ENCODE results near the gene ADAM20. TPM values are rescaled to one million over a fixed set of nuclear protein-coding genes. Genes with fewer than 3 reads are reported as not detected.
"Not testable (repeated sequence)": the region's sequence is repeated elsewhere in the genome, so short reads cannot be mapped to it uniquely, and the experiment has no call there.

Gene ADAM20
- polyA plus RNA-seq, 4 donors = 0.03 to 0.09 TPM; not detected in 2

DNA sequence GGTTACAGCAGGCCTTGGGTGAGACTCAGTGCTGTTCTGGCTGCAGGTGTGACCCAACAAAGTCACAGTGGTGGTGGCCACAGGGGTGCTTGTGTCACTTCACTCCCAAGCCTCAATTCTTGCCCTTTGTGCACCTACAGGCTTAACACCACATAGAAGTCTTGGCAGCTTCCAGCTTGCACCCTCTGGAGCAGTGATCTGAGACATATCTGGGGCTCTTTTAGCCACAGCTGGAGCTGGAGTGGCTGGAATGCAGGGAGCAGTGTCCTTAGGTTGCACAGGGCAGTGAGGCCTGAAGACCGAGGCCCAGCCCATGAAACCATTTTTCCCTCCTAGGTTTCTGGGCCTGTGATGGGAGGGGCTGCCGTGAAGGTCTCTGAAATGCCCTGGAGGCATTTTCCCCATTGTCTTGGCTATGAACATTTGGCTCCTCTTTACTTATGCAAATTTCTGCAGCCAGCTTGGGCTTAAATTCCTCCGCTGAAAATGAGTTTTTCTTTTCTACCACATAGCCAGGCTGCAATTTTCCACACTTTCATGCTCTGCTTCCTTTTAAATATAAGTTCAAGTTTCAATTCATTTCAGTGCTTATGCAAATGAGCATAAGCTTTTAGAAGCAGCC is 45.1 kb downstream of the ADAM20 start:
- FAIRE-seq = no peak
- Histone ChIP-seq H3K4me1 (ENCODE audit: control insufficient read depth in 3 of 3, insufficient read depth in 2 of 3, low read depth in 1 of 3, low read length in 2 of 3) (no peaks in the 10 kb centered on the region), H3K9me3 (ENCODE audit: control insufficient read depth in 2 of 2, insufficient read depth in 1 of 2, low read depth in 1 of 2, low read length in 1 of 2) (peaks cover 2 to 28% of the 10 kb centered on the region in 2 donors), H3K27me3 (ENCODE audit: control insufficient read depth in 3 of 3, insufficient read depth in 3 of 3, low read length in 3 of 3) (no peaks in the 10 kb centered on the region), H3K36me3 (ENCODE audit: control insufficient read depth in 3 of 3, insufficient read depth in 2 of 3, low read depth in 1 of 3, low read length in 3 of 3) (no peaks in the 10 kb centered on the region), H3K27ac (ENCODE audit: low read depth in 1 of 3, low read length in 2 of 3) (no peak overlapping the region), H3K4me3 (ENCODE audit: low read depth in 1 of 3, low read length in 3 of 3) (no peak overlapping the region)
- 71 to 84% (median 83%) methylated on average over 3 of the region's 3 CpGs for WGBS, 3 donors
- no peak for DNase-seq

GRCh38 chr14:70477356-70478105 is 57.3 kb downstream of the ADAM20 start:
- not testable (repeated sequence) for H3K27me3 ChIP-seq (ENCODE audit: control insufficient read depth in 3 of 3, insufficient read depth in 3 of 3, low read length in 3 of 3); H3K4me3 ChIP-seq (ENCODE audit: low read depth in 1 of 3, low read length in 3 of 3); DNase-seq; H3K27ac ChIP-seq (ENCODE audit: low read depth in 1 of 3, low read length in 2 of 3); H3K36me3 ChIP-seq (ENCODE audit: control insufficient read depth in 3 of 3, insufficient read depth in 2 of 3, low read depth in 1 of 3, low read length in 3 of 3); FAIRE-seq; H3K4me1 ChIP-seq (ENCODE audit: control insufficient read depth in 3 of 3, insufficient read depth in 2 of 3, low read depth in 1 of 3, low read length in 2 of 3); H3K9me3 ChIP-seq (ENCODE audit: control insufficient read depth in 2 of 2, insufficient read depth in 1 of 2, low read depth in 1 of 2, low read length in 1 of 2)
- 95 to 96% (median 95%) methylated on average over 40 to 57 of the region's 57 CpGs for WGBS, 3 donors

GRCh38 chr14:70475459-70475858 is 59.3 kb downstream of the ADAM20 start:
- not testable (repeated sequence) for H3K4me3 ChIP-seq (ENCODE audit: low read depth in 1 of 3, low read length in 3 of 3); H3K9me3 ChIP-seq (ENCODE audit: control insufficient read depth in 2 of 2, insufficient read depth in 1 of 2, low read depth in 1 of 2, low read length in 1 of 2); DNase-seq; H3K27ac ChIP-seq (ENCODE audit: low read depth in 1 of 3, low read length in 2 of 3); H3K36me3 ChIP-seq (ENCODE audit: control insufficient read depth in 3 of 3, insufficient read depth in 2 of 3, low read depth in 1 of 3, low read length in 3 of 3); H3K27me3 ChIP-seq (ENCODE audit: control insufficient read depth in 3 of 3, insufficient read depth in 3 of 3, low read length in 3 of 3); FAIRE-seq; H3K4me1 ChIP-seq (ENCODE audit: control insufficient read depth in 3 of 3, insufficient read depth in 2 of 3, low read depth in 1 of 3, low read length in 2 of 3)
- WGBS, 3 donors = 89 to 96% (median 90%) methylated on average over 10 to 13 of the region's 13 CpGs

DNA sequence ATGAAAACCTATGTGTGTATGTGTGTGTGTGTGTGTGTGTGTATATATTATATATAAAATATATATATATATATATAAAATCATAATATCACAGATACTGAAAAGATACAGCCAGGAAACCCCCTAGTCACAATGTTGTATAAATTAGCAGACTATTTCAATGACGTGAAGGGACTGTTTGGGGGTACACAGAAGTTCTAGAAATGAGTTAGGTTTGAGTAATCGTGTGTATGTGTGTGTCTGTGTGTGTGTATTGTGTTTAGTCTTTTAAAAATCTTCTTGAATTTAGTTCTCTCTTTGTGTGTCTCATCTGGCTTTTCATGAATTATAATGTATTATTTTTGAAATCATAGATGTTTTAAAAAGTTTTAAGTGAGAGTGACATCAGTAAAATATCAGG is 61.0 kb downstream of the ADAM20 start:
- H3K27ac ChIP-seq (ENCODE audit: low read depth in 1 of 3, low read length in 2 of 3) = no peak overlapping the region
- DNase-seq (no peak), FAIRE-seq (no peak)
- H3K36me3 ChIP-seq (ENCODE audit: control insufficient read depth in 3 of 3, insufficient read depth in 2 of 3, low read depth in 1 of 3, low read length in 3 of 3) = no peaks in the 10 kb centered on the region
- 71 to 77% (median 76%) methylated on average over 2 of the region's 2 CpGs for WGBS, 3 donors
- H3K9me3 ChIP-seq (ENCODE audit: control insufficient read depth in 2 of 2, insufficient read depth in 1 of 2, low read depth in 1 of 2, low read length in 1 of 2) = peaks cover 0 to 3% of the 10 kb centered on the region in 2 donors
- H3K4me3 ChIP-seq (ENCODE audit: low read depth in 1 of 3, low read length in 3 of 3) = no peak overlapping the region
- no peaks in the 10 kb centered on the region for H3K4me1 ChIP-seq (ENCODE audit: control insufficient read depth in 3 of 3, insufficient read depth in 2 of 3, low read depth in 1 of 3, low read length in 2 of 3)
- no peaks in the 10 kb centered on the region for H3K27me3 ChIP-seq (ENCODE audit: control insufficient read depth in 3 of 3, insufficient read depth in 3 of 3, low read length in 3 of 3)

Other genes with a start within 250 kb of the ADAM20 start
- 10 to 100 TPM; 56.7 to 75.1 (median 72.1) TPM for gene COX16, start 175.3 kb downstream of the ADAM20 start, polyA plus RNA-seq
- 10 to 100 TPM; 15.9 to 45.7 (median 21.9) TPM for gene SYNJ2BP, start 117.9 kb downstream of the ADAM20 start, polyA plus RNA-seq
- gene ADAM21, start 82.8 kb downstream of the ADAM20 start, polyA plus RNA-seq = under 1 TPM in 2 of 4 donors, not detected in 2; 0.06 to 0.13 TPM
- 10 to 100 TPM; 15.7 to 31.9 (median 21.4) TPM for gene MED6, start 65.7 kb upstream of the ADAM20 start, polyA plus RNA-seq
- 1 to 10 TPM in 1 of 4 donors, under 1 TPM in 3; 0.22 to 2.0 (median 0.77) TPM for gene TTC9, start 106.9 kb upstream of the ADAM20 start, polyA plus RNA-seq

Measured in small intestine (tissue), 7 donors.